ENCODE results near the gene RHOF.
A peak's percentile ranks its signal among the peaks of the same experiment; 100 is the strongest.
"Not testable (repeated sequence)": the region's sequence is repeated elsewhere in the genome, so short reads cannot be mapped to it uniquely, and the experiment has no call there.

RHOF gene

DNA sequence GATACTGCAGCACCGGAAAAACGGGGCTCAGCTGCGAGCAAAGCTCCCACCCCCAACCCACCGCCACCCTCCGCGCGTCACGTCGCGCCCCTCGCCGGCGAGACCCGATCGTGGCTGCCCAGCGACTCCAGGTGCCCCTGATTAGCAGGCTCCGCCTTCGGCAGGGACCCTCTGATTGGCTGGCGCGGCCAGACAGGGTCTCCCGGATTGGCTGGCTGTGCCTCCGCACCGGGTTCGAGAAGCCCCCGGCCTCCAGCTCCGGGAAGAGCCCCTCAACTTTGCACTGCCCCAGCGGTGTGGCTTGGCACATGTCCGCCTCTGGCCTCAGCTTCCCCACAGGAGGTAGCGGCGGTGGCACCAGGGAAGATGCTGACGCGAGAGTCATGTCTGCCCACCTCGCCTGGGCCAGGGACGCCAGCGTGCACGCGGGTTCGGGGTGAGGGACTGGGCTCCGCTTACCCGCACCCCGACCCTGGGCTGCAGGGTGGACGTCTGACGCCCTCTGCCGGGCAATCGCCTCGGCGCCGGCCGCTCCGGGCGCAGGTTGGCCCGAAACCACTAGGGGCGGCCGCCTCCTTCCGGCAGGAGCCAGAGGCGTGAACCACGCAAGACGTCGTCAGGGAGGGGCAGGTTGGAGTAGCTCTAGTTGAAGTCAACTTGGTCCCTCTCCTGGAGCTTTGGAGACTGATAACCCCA, 498 bp upstream of the RHOF start:
- no peaks in the 10 kb centered on the region for H3K27me3 ChIP-seq
- TF ChIP-seq, protein P1, sequence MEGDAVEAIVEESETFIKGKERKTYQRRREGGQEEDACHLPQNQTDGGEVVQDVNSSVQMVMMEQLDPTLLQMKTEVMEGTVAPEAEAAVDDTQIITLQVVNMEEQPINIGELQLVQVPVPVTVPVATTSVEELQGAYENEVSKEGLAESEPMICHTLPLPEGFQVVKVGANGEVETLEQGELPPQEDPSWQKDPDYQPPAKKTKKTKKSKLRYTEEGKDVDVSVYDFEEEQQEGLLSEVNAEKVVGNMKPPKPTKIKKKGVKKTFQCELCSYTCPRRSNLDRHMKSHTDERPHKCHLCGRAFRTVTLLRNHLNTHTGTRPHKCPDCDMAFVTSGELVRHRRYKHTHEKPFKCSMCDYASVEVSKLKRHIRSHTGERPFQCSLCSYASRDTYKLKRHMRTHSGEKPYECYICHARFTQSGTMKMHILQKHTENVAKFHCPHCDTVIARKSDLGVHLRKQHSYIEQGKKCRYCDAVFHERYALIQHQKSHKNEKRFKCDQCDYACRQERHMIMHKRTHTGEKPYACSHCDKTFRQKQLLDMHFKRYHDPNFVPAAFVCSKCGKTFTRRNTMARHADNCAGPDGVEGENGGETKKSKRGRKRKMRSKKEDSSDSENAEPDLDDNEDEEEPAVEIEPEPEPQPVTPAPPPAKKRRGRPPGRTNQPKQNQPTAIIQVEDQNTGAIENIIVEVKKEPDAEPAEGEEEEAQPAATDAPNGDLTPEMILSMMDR (IDR thresholded peaks at IDR 0.05), result peak; percentile 100
- peaks cover 0 to 60% (median 55%) of the 10 kb centered on the region in 4 donors for H3K4me1 ChIP-seq
- peak overlapping the region; percentile 43 to 56 for H3K4me3 ChIP-seq
- DNase-seq, result peak; percentile 84 to 93
- H3K36me3 ChIP-seq, result peaks cover 0 to 18% (median 4%) of the 10 kb centered on the region in 3 donors
- intact Hi-C loops (cut with DNase I; ENCODE audit: low total_unique reads), result loop anchor here (1.0 to 5.0 kb wide), 3 partner anchors 18 to 97 kb away; partner anchors contain the start of gene PSMD9
- H3K9me3 ChIP-seq, result no peaks in the 10 kb centered on the region
- peak overlapping the region; percentile 100 for H3K27ac ChIP-seq

DNA sequence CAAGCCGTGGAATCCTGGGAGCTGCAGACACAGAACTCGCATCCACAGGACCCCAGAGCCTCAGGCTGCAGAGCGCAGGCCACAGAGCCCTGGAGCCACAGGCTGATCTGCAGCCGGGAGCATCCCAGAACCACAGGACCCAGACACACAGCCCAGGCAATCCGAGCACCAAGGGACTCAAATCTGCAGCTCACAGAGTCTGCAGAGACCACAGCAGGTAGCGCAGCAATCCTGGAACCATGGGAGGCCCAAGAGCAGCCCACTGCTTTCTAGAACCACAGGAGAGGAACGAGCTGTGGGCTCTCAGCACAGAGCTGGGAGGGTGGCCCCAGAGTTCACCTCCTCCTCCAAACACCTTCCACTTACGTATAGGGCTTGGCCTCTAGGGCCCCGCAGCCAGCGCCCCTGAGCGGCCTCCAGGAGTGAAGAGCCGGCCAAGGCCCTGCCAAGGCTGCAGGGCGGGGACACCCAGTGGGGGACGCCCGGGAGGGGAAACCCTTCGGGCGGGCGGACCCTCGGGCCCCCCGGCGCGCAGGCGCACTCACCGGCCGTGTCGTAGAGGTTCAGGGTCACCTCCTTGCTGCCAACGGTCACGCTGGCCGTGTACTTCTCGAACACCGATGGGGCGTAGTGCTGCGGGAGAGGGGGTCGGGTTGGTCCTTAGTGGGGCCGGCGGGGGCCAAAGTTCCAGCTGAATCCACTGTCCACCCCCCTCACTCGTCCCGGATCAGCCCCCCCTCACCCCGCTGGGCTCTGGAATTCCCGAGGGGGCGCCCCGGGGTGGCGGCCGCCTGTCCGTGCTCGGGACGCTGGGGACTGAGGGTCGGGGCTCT, 665 bp downstream of the RHOF start:
- Histone ChIP-seq H3K27me3 (no peaks in the 10 kb centered on the region), H3K36me3 (peaks cover 0 to 12% (median 4%) of the 10 kb centered on the region in 3 donors), H3K4me3 (peak overlapping the region; percentile 43 to 56), H3K4me1 (peaks cover 0 to 49% (median 43%) of the 10 kb centered on the region in 4 donors), H3K9me3 (no peaks in the 10 kb centered on the region), H3K27ac (peak overlapping the region in 1 of 2 donors; percentile 100)
- intact Hi-C loops (cut with DNase I; ENCODE audit: low total_unique reads), result loop anchor here (5.0 kb wide), 2 partner anchors 94 to 96 kb away; partner anchors contain the start of gene PSMD9
- no peak for DNase-seq
- TF ChIP-seq, protein P1 (IDR thresholded peaks at IDR 0.05), result no peak

DNA sequence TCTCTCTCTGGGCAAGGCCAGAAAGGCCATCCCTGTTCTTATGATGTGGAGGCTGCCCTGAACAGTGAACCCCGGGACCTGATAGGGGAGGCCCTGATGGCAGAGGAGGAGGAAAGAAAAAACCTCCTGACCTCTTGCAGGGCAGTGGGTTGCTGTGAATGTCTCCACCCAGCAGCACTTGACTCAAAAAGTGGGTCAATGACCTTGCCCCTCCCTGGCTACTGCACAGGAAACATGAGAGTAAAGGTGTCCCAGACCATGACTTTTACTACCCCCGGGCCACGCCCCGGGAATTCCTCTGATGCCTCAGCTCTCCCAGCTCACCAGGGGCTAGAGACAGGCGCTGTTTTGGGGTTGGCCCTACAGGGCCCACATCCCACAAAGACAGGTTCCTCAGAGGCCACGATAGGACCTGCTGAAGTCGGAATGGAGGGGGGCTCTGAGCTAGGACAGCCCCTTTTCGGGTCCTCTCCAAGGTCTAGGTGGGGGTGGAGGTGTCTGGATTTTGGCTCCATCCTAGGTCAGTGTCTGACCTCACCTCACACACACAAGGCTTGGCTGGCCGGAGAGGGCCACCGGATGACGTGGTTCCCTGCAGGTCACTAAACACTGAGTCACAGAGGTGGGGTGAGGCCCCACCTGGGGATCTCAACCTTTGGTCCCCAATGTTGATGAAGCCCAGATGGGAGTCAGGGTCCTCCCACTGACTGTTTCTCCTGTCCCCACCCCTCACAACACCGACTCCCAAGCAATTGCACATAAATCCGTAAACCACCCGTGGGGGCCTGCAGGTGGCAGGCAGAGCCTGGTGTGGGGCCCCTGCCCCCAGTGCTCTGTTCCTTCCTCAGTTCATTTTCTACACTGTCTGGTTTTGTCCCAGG, 1.6 kb downstream of the RHOF start:
- Histone ChIP-seq H3K4me3 (no peak overlapping the region), H3K27ac (no peak overlapping the region)
- no peak for DNase-seq

DNA sequence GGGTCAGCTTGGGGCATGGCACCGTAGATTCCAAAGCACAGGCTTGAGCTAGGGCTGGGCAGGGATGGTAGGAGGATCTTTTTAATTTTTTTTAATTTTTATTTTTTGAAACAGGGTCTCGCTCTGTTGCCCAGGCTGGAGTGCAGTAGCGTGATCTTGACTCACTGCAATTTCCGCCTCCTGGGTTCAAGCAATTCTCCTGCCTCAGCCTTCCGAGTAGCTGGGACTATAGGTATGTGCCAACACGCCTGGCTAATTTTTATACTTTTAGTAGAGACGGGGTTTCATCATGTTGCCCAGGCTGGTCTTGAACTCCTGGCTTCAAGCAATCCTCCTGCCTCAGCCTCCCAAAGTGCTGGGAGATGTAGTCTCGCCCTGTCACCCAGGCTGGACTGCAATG, 2.7 kb downstream of the RHOF start:
- not testable (repeated sequence) for DNase-seq, H3K27ac ChIP-seq, H3K27me3 ChIP-seq, H3K4me3 ChIP-seq, H3K9me3 ChIP-seq
- intact Hi-C loops (cut with DNase I; ENCODE audit: low total_unique reads), result loop anchor here (5.0 kb wide), 2 partner anchors 93 to 97 kb away; partner anchors contain the start of gene PSMD9
- H3K36me3 ChIP-seq, result peaks cover 0 to 12% (median 4%) of the 10 kb centered on the region in 3 donors
- peaks cover 0 to 28% (median 27%) of the 10 kb centered on the region in 4 donors for H3K4me1 ChIP-seq

More for the DNA sequence above, 1.6 kb downstream of the RHOF start:
- Histone ChIP-seq H3K9me3 (no peaks in the 10 kb centered on the region), H3K36me3 (peaks cover 0 to 12% (median 4%) of the 10 kb centered on the region in 3 donors), H3K4me1 (peaks cover 0 to 39% (median 37%) of the 10 kb centered on the region in 4 donors), H3K27me3 (no peaks in the 10 kb centered on the region)
- TF ChIP-seq, protein P1 (IDR thresholded peaks at IDR 0.05), result no peak
- intact Hi-C loops (cut with DNase I; ENCODE audit: low total_unique reads), result loop anchor here (5.0 kb wide), 2 partner anchors 95 kb away; partner anchors contain the start of gene PSMD9

DNA sequence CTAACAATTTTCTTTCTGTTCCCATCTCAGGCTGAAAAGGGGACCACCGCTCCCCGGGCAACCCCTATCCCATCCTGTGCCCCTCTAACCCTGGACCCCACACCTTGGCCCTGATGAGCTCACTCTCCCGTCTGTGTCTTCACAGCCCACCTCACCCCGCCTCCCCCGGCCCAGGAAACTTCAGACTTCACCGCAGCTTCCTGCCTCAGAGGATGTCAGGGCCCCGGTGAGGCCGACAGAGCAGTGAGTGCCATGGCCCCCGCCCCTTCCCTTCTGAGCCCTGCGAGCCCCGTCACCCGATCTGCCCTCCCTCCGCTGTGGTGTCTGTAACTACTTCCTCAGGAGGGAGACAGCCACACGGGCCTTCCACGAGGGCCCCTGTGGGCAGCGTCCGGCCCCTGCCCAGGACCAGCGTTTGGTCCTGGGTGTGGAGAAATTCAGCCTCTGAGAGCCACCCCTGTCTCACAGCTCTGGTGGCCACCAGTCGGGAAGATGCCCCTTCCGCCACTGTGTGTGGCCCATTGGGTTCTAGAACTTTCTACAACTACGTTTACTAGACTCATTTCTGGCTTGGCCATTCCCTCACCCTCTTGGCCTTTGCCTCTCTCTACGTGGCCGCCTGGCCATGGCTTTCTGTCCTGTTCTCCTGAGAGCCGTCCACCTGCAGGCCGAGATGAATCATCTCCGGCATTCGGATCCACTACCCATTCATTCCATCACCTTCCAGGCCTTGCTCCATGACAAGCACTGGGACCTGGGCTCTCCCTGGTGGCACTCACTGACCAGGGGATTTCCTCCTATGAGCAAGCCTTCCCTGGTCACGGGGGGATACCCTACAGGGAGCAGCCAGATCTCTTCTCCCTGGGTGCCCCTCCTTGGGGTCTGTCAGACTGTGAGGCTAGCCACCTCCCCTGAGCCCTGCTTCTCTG, 3.4 kb downstream of the RHOF start:
- H3K4me3 ChIP-seq, result no peak overlapping the region
- TF ChIP-seq, protein P1 (IDR thresholded peaks at IDR 0.05), result no peak
- H3K9me3 ChIP-seq, result no peaks in the 10 kb centered on the region
- H3K36me3 ChIP-seq, result peaks cover 0 to 5% (median 0%) of the 10 kb centered on the region in 3 donors
- intact Hi-C loops (cut with DNase I; ENCODE audit: low total_unique reads), result loop anchor here (5.0 kb wide), 2 partner anchors 93 to 97 kb away; partner anchors contain the start of gene PSMD9
- no peak overlapping the region for H3K27ac ChIP-seq
- DNase-seq, result peak in 1 of 2 donors; percentile 61
- peaks cover 0 to 21% (median 20%) of the 10 kb centered on the region in 4 donors for H3K4me1 ChIP-seq
- H3K27me3 ChIP-seq, result no peaks in the 10 kb centered on the region

All from tibial artery (tissue), 4 donors.